Choroid plexus epithelial cell (primary cell): Measurements from ENCODE around the gene RALGAPA2.

Source experiments
- DNase-seq: peaks from one replicate; pipeline ENCODE4 v3.0.0-alpha.2; 2010; ENCODE audit warnings: low read depth
- H3K4me3 ChIP-seq: 2 replicates; pipeline ENCODE4 v1.5.1; 2011; ENCODE audit warnings: low read depth, mild to moderate bottlenecking, control low read depth, low read length, moderate library complexity
- TF ChIP-seq, protein P1 (sequence below): conservative IDR thresholded peaks from 2 replicates; pipeline ENCODE4 v1.5.1; 2011; ENCODE audit warnings: low read depth, mild to moderate bottlenecking, control low read depth, inconsistent platforms, low read length, moderate library complexity

RALGAPA2 gene

DNA sequence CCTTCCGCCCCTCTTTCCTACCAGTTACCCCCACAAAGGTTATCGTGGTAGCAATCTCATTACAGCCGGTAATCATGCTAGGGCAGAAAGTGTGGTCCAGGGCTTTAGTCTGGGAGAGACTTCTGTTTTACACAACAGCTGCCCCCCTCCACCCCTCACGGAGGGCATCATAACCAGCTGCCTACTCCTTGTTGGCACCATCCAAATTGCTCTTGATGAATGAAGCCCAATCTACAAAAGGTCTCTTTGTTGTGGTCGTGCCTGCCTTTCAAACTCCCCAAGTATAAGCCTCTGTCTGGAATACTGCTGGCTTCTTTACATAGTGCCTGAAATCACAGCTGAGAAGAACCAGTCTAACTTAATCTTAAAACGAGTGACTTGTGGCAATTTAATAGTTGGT is 186.7 kb downstream of the RALGAPA2 start:
- no peak for DNase-seq
- TF ChIP-seq, protein P1, sequence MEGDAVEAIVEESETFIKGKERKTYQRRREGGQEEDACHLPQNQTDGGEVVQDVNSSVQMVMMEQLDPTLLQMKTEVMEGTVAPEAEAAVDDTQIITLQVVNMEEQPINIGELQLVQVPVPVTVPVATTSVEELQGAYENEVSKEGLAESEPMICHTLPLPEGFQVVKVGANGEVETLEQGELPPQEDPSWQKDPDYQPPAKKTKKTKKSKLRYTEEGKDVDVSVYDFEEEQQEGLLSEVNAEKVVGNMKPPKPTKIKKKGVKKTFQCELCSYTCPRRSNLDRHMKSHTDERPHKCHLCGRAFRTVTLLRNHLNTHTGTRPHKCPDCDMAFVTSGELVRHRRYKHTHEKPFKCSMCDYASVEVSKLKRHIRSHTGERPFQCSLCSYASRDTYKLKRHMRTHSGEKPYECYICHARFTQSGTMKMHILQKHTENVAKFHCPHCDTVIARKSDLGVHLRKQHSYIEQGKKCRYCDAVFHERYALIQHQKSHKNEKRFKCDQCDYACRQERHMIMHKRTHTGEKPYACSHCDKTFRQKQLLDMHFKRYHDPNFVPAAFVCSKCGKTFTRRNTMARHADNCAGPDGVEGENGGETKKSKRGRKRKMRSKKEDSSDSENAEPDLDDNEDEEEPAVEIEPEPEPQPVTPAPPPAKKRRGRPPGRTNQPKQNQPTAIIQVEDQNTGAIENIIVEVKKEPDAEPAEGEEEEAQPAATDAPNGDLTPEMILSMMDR: no peak
- H3K4me3 ChIP-seq: no peak overlapping the region

DNA sequence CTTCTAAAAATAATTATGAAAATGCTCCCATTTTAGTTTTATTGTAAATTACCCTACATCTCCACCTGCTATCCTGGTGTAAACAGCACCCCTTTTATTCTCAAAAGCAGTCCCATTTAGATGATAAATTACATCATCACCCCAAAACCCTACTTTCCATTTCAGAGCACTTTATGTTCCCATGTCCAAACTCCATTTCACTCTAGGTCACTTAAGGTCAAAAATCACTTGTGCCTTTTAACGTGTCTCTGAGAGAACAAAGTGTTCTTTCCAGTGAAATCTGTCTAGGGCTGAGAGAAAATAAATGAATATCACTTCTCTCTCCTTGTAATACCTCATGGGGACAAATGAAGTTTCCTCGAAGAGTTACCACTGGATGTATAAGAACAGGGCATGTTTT is 187.2 kb downstream of the RALGAPA2 start:
- DNase-seq: no peak

DNA sequence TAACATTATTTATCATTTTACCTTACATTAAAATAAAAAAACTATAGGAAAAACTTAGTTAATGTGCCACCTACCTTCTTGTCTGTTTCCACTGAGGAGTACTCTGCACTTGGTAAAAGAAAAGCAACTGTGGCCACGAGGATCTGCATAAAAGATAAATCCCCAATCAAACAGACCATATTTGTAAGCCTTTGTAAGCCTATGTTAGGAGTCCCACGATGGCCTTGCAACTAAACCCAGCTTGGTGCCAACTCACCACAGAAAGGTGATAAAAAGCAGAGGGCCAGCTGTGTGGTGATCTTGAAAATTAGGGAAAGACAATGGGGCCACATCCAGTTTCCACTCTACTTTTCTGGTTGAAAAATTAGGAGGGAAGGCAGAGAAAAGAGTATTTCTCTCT is 187.7 kb downstream of the RALGAPA2 start:
- TF ChIP-seq, protein P1: no peak
- DNase-seq: no peak

More for the DNA sequence above, 187.2 kb downstream of the RALGAPA2 start:
- no peak overlapping the region for H3K4me3 ChIP-seq
- TF ChIP-seq, protein P1: no peak

DNA sequence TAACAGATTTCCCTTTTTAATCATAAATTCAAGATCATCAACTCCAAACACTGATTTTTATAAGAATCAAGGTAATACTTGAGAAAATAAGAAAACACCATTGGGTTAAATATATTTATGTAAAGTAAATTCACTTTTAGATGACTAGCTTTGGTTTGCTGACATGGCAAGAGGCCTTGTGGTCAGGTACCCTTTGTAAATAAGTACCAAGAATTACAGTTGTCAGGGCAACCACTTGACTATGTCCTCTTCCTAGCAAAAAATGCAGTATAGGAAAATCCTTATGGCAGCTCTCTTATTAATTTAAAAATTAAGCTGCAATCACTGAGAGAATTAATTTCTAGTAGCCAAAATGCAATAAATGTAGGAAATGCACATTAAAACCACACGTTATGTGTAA is 190.7 kb downstream of the RALGAPA2 start:
- TF ChIP-seq, protein P1: no peak
- no peak for DNase-seq
- no peak overlapping the region for H3K4me3 ChIP-seq

More for the DNA sequence above, 187.7 kb downstream of the RALGAPA2 start:
- H3K4me3 ChIP-seq: no peak overlapping the region

DNA sequence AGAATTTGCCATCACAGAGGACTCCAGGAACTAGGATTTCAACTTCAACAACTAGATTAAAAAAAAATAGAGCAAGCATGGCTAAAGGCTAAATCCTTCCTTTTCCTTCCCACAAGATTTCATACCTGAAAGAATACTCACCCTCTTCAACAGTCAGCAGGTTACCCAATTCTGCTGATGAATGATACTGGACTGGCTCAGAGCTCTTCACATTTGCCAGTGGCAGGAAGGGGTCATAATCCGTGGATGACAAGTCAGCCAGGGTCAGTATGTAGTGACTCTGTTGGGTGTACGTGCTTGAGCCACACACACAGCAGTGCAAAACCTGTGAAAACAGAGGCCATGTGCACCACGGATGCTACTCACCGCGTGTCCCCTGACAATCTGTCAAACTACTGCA is 191.7 kb downstream of the RALGAPA2 start:
- H3K4me3 ChIP-seq: no peak overlapping the region
- TF ChIP-seq, protein P1: no peak
- peak; percentile 16 for DNase-seq

DNA sequence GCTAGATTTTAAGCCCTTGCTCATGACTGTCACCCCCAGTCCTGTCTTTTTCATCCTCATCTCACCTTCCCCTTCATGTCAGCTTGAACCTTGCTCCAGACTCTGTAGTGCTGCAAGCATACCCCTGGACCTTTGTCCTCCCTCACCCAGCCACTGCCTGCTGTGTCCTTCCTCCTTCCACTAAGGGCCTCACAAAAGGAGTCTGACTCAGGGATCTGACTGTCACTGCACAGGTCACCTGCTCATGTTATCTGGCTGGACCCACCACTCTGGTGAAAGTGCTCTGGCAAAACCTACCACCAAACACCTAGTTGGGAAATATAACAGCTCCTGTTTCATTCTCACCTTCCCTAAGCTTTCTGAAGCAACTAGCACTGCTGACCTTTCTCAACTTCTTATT is 193.2 kb downstream of the RALGAPA2 start:
- no peak for DNase-seq
- TF ChIP-seq, protein P1: no peak

DNA sequence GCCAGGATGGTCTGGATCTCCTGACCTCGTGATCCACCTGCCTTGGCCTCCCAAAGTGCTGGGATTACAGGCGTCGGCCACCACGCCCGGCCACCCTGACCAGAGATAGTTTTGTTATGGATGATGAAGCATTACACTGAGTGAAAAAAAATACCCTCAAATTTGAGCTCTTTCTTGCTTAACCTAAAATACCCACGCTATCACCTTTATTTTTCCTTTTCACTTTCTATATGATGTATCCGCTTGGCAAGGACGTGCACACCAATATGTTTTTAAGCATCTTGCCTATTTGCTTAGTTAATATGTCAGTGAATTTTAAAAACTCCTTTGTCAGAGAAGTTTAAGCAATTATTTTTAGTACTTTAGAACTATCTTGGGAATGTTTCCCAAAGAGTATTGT is 194.2 kb downstream of the RALGAPA2 start:
- TF ChIP-seq, protein P1: no peak
- H3K4me3 ChIP-seq: no peak overlapping the region
- no peak for DNase-seq

More for the DNA sequence above, 193.2 kb downstream of the RALGAPA2 start:
- H3K4me3 ChIP-seq: no peak overlapping the region
